Endodermal cell (in vitro differentiated cells): ENCODE measurements around the gene DRGX. TPM values are rescaled to one million over a fixed set of nuclear protein-coding genes. Genes with fewer than 3 reads are reported as not detected.
A peak's percentile ranks its signal among the peaks of the same experiment; 100 is the strongest.

ENCODE experiments used
- DNase-seq: peaks from one replicate; pipeline ENCODE4 v3.0.0-alpha.2; 2017
- H3K27ac ChIP-seq: 2 replicates; pipeline ENCODE4 v1.5.1; 2013; ENCODE audit warnings: mild to moderate bottlenecking, low read depth, low read length, moderate library complexity
- H3K27me3 ChIP-seq: 2 replicates; pipeline ENCODE4 v1.6.1; 2013; ENCODE audit warnings: mild to moderate bottlenecking, low read length, moderate library complexity; ENCODE audit not compliant: insufficient read depth, control insufficient read depth, poor library complexity, severe bottlenecking
- H3K36me3 ChIP-seq: 2 replicates; pipeline ENCODE4 v1.7.0; 2013; ENCODE audit warnings: mild to moderate bottlenecking, low read length, moderate library complexity; ENCODE audit not compliant: control insufficient read depth, insufficient read depth
- H3K4me1 ChIP-seq: one replicate; pipeline ENCODE4 v1.7.0; 2013; ENCODE audit warnings: low read length; ENCODE audit not compliant: control insufficient read depth, insufficient read depth
- H3K4me3 ChIP-seq: 2 replicates; pipeline ENCODE4 v1.5.1; 2013; ENCODE audit warnings: mild to moderate bottlenecking, low read length, moderate library complexity
- H3K9ac ChIP-seq: 2 replicates; pipeline ENCODE4 v1.6.1; 2013; ENCODE audit warnings: mild to moderate bottlenecking, low read length, moderate library complexity; ENCODE audit not compliant: poor library complexity, severe bottlenecking; ENCODE audit errors: extremely low read depth
- H3K9me3 ChIP-seq: 2 replicates; pipeline ENCODE4 v1.6.1; 2013; ENCODE audit warnings: mild to moderate bottlenecking, low read length, moderate library complexity; ENCODE audit not compliant: control insufficient read depth
- H3K27ac Mint-ChIP-seq: 2 replicates; pipeline ENCODE4 v1.8.0; 2020; ENCODE audit warnings: mixed read lengths
- H3K27me3 Mint-ChIP-seq: 2 replicates; pipeline ENCODE4 v1.8.0; 2021; ENCODE audit warnings: mild to moderate bottlenecking, mixed read lengths; ENCODE audit not compliant: insufficient read depth
- H3K36me3 Mint-ChIP-seq: 2 replicates; pipeline ENCODE4 v1.8.0; 2020; ENCODE audit warnings: low read depth, mixed read lengths
- H3K4me1 Mint-ChIP-seq: 2 replicates; pipeline ENCODE4 v1.8.0; 2020; ENCODE audit warnings: mixed read lengths
- H3K4me3 Mint-ChIP-seq: 2 replicates; pipeline ENCODE4 v1.8.0; 2020; ENCODE audit warnings: mild to moderate bottlenecking, moderate library complexity, mixed read lengths
- H3K9me3 Mint-ChIP-seq: 2 replicates; pipeline ENCODE4 v1.8.0; 2020; ENCODE audit warnings: mild to moderate bottlenecking, mixed read lengths
- CTCF ChIP-seq: fragments of 200-600 bp; sonication (generic); conservative IDR thresholded peaks from 2 replicates; pipeline ENCODE4 v1.5.0; 2021; ENCODE audit warnings: antibody characterized with exemption, mild to moderate bottlenecking
- WGBS, 2 experiments: methylation state at CpG; one replicate each; pipeline versions ENCODE4 v1.1.5 to v1.1.7; 2013; ENCODE audit warnings: missing lambda C conversion rate in 2 of 2, mixed read lengths in 1 of 2; ENCODE audit not compliant: insufficient coverage in 1 of 2, insufficient read length in 1 of 2; 5-methylcytosine and 5-hydroxymethylcytosine counted together
- total RNA-seq, 2 donors: library from RNA; stranded (reverse); fragmentation: NEBNext Ultra II Directional in 1 of 2; extraction: Animal tissue kit (Norgen Biotek cat#: 25700) in 1 of 2; gene quantifications; 2 replicates in 1 of 2; 3 replicates in 1 of 2; pipeline ENCODE4 v1.2.1, GENCODE V29; 2021

The DRGX gene
- total RNA-seq, 2 donors from 2014 or later, result not detected

DNA sequence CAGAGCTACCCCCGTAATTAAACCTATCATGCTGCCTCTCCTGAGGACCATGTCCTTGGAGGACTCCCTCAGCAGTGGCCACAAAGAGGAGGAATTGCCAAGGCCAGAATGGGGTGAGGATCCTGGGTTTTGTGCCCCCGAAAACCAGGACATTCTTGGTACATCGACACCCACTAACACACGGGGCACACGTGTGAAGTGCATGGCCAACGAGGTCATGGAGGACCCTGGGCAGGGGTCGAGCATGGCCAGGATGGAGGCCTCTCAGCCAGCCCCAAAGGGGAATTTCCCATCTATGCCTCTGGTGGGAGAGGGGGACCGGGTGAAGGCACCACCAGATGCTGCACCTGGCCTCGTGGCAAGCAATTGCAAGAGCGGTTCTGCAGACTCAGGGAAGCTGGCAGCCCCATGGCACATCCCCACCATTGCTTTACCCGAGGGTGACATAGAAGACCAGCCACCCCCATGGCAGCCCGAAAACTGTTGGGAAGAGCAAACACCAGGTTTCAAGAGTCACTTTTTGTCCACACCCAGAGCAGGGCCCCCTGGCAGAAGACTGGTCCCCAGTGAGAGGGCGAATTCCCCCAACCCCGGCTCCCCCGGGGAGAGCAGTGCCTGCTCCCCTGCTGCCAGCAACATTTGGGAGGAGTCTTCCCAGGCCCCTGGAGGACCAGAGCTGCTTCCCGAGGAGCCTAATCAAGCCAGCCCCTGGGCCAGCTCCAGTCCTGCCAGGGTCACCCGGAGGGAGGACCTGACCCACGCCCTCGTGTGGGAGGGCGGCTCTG is 70.6 kb downstream of the DRGX start:
- DNase-seq, result no peak
- Histone ChIP-seq H3K4me1 (no peaks in the 10 kb centered on the region), H3K9me3 (no peaks in the 10 kb centered on the region), H3K27ac (no peak overlapping the region), H3K4me3 (no peak overlapping the region), H3K27me3 (no peaks in the 10 kb centered on the region), H3K36me3 (no peaks in the 10 kb centered on the region), H3K9ac (no peak overlapping the region)
- Mint-ChIP-seq H3K27me3 (peaks cover 3% of the 10 kb centered on the region), H3K36me3 (no peaks in the 10 kb centered on the region), H3K27ac (no peak overlapping the region), H3K4me1 (no peaks in the 10 kb centered on the region), H3K9me3 (no peaks in the 10 kb centered on the region), H3K4me3 (no peak overlapping the region)
- TF ChIP-seq CTCF, result no peak
- 83 to 91% methylated on average over 9 to 20 of the region's 20 CpGs for WGBS, 2 experiments

DNA sequence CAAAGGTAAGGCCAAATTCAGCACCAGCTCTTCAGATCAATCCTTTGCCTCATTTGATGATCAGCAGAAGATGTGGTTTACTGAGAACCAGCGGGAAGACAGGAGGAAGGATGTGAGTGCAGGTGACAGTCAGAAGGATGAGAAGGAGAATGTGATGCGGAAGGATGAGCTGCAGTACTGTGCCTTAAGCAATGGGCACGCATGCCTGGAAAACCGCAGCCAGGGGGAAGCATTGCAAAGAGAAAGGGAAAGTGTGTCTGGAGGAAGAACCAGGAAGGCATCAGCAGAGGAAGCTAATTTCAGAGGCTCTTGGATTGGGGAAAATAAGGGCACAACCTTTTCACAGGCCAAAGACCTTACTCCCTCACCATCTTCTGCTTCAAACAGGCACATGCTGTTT is 71.2 kb downstream of the DRGX start:
- Histone ChIP-seq H3K9me3 (no peaks in the 10 kb centered on the region), H3K4me1 (no peaks in the 10 kb centered on the region), H3K27me3 (no peaks in the 10 kb centered on the region), H3K9ac (no peak overlapping the region), H3K4me3 (no peak overlapping the region), H3K36me3 (no peaks in the 10 kb centered on the region), H3K27ac (no peak overlapping the region)
- peak; percentile 61 for TF ChIP-seq CTCF
- H3K36me3 Mint-ChIP-seq, result no peaks in the 10 kb centered on the region
- H3K27ac Mint-ChIP-seq, result no peak overlapping the region
- DNase-seq, result peak; percentile 62
- H3K27me3 Mint-ChIP-seq, result peaks cover 3% of the 10 kb centered on the region
- no peaks in the 10 kb centered on the region for H3K4me1 Mint-ChIP-seq
- H3K4me3 Mint-ChIP-seq, result no peak overlapping the region
- no peaks in the 10 kb centered on the region for H3K9me3 Mint-ChIP-seq
- 63 to 79% methylated on average over 4 of the region's 4 CpGs for WGBS, 2 experiments

DNA sequence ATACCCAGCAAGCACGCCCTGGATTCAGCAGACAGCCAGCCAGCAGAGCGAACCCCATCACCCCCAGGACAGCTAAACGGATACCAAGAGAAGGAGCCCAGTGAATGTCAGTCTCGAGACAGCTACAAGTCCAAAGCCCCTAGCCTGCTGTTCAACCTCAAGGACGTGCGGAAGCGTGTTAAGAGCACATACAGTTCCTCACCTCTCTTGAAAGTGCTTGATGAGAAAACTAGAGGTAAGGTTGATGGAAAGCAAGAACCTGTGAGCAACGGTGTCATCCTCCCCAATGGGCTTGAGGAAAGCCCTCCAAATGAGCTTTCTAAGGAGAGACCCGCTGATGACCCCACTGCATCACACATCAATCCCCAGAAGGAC is 72.0 kb downstream of the DRGX start:
- Mint-ChIP-seq H3K27me3 (peaks cover 3% of the 10 kb centered on the region), H3K27ac (no peak overlapping the region), H3K4me1 (no peaks in the 10 kb centered on the region), H3K4me3 (no peak overlapping the region), H3K36me3 (no peaks in the 10 kb centered on the region), H3K9me3 (no peaks in the 10 kb centered on the region)
- no peak overlapping the region for H3K4me3 ChIP-seq
- no peaks in the 10 kb centered on the region for H3K9me3 ChIP-seq
- no peak overlapping the region for H3K9ac ChIP-seq
- H3K4me1 ChIP-seq, result no peaks in the 10 kb centered on the region
- DNase-seq, result no peak
- H3K27ac ChIP-seq, result no peak overlapping the region
- no peak for TF ChIP-seq CTCF
- no peaks in the 10 kb centered on the region for H3K27me3 ChIP-seq
- 95 to 100% methylated on average over 1 to 9 of the region's 9 CpGs for WGBS, 2 experiments
- H3K36me3 ChIP-seq, result no peaks in the 10 kb centered on the region
